ENCODE data around the gene IL16.

The IL16 gene

GRCh38 chr15:81213982-81214381, 17.3 kb downstream of the IL16 start:
- H3K4me1 Mint-ChIP-seq (ENCODE audit: low read depth): no peaks in the 10 kb centered on the region

GRCh38 chr15:81215531-81215930, 18.9 kb downstream of the IL16 start:
- H3K4me3 Mint-ChIP-seq: no peak overlapping the region
- H3K4me1 Mint-ChIP-seq (ENCODE audit: low read depth): no peaks in the 10 kb centered on the region
- H3K27me3 Mint-ChIP-seq: peaks cover 3% of the 10 kb centered on the region
- peaks cover 3% of the 10 kb centered on the region for H3K36me3 Mint-ChIP-seq
- H3K9me3 Mint-ChIP-seq (ENCODE audit: low read depth): peaks cover 12% of the 10 kb centered on the region
- H3K27ac Mint-ChIP-seq: no peak overlapping the region

More at GRCh38 chr15:81213982-81214381, 17.3 kb downstream of the IL16 start:
- no peak overlapping the region for H3K27ac Mint-ChIP-seq
- peaks cover 12% of the 10 kb centered on the region for H3K9me3 Mint-ChIP-seq (ENCODE audit: low read depth)
- H3K4me3 Mint-ChIP-seq: no peak overlapping the region
- peaks cover 1% of the 10 kb centered on the region for H3K27me3 Mint-ChIP-seq
- peaks cover 3% of the 10 kb centered on the region for H3K36me3 Mint-ChIP-seq

- no peak overlapping the region for H3K27ac Mint-ChIP-seq
- no peaks in the 10 kb centered on the region for H3K4me1 Mint-ChIP-seq (ENCODE audit: low read depth)
- H3K27me3 Mint-ChIP-seq: peaks cover 4% of the 10 kb centered on the region
- peaks cover 12% of the 10 kb centered on the region for H3K9me3 Mint-ChIP-seq (ENCODE audit: low read depth)
- H3K4me3 Mint-ChIP-seq: no peak overlapping the region
- H3K36me3 Mint-ChIP-seq: peaks cover 3% of the 10 kb centered on the region
Measured at GRCh38 chr15:81215983-81216382, 19.3 kb downstream of the IL16 start.

- Mint-ChIP-seq H3K4me1 (ENCODE audit: low read depth) (no peaks in the 10 kb centered on the region), H3K27me3 (peaks cover 4% of the 10 kb centered on the region), H3K9me3 (ENCODE audit: low read depth) (peaks cover 12% of the 10 kb centered on the region), H3K36me3 (peaks cover 3% of the 10 kb centered on the region), H3K4me3 (no peak overlapping the region), H3K27ac (no peak overlapping the region)
Measured at GRCh38 chr15:81216422-81216821, 19.7 kb downstream of the IL16 start.

GRCh38 chr15:81221449-81221848, 24.8 kb downstream of the IL16 start:
- Mint-ChIP-seq H3K4me3 (no peak overlapping the region), H3K27ac (no peak overlapping the region), H3K27me3 (peaks cover 3% of the 10 kb centered on the region), H3K9me3 (ENCODE audit: low read depth) (no peaks in the 10 kb centered on the region), H3K4me1 (ENCODE audit: low read depth) (no peaks in the 10 kb centered on the region), H3K36me3 (no peaks in the 10 kb centered on the region)

- H3K27me3 Mint-ChIP-seq: peaks cover 3% of the 10 kb centered on the region
- no peaks in the 10 kb centered on the region for H3K4me1 Mint-ChIP-seq (ENCODE audit: low read depth)
- no peaks in the 10 kb centered on the region for H3K9me3 Mint-ChIP-seq (ENCODE audit: low read depth)
Measured at GRCh38 chr15:81222007-81222406, 25.3 kb downstream of the IL16 start.

GRCh38 chr15:81223346-81223971, 26.8 kb downstream of the IL16 start:
- Mint-ChIP-seq H3K36me3 (peaks cover 2% of the 10 kb centered on the region), H3K27ac (no peak overlapping the region), H3K27me3 (peaks cover 8% of the 10 kb centered on the region), H3K4me1 (ENCODE audit: low read depth) (no peaks in the 10 kb centered on the region), H3K4me3 (no peak overlapping the region), H3K9me3 (ENCODE audit: low read depth) (no peaks in the 10 kb centered on the region)

More at GRCh38 chr15:81222007-81222406, 25.3 kb downstream of the IL16 start:
- Mint-ChIP-seq H3K4me3 (no peak overlapping the region), H3K36me3 (no peaks in the 10 kb centered on the region), H3K27ac (no peak overlapping the region)

- Mint-ChIP-seq H3K36me3 (peaks cover 2% of the 10 kb centered on the region), H3K4me1 (ENCODE audit: low read depth) (no peaks in the 10 kb centered on the region), H3K9me3 (ENCODE audit: low read depth) (no peaks in the 10 kb centered on the region), H3K27ac (no peak overlapping the region), H3K4me3 (no peak overlapping the region), H3K27me3 (peaks cover 8% of the 10 kb centered on the region)
Measured at GRCh38 chr15:81224232-81224631, 27.6 kb downstream of the IL16 start.

- peaks cover 8% of the 10 kb centered on the region for H3K27me3 Mint-ChIP-seq
- H3K9me3 Mint-ChIP-seq (ENCODE audit: low read depth): no peaks in the 10 kb centered on the region
- H3K36me3 Mint-ChIP-seq: peaks cover 2% of the 10 kb centered on the region
- no peak overlapping the region for H3K27ac Mint-ChIP-seq
- H3K4me3 Mint-ChIP-seq: no peak overlapping the region
- no peaks in the 10 kb centered on the region for H3K4me1 Mint-ChIP-seq (ENCODE audit: low read depth)
Measured at GRCh38 chr15:81225161-81225671, 28.5 kb downstream of the IL16 start.

GRCh38 chr15:81227716-81228115, 31.0 kb downstream of the IL16 start:
- peaks cover 4% of the 10 kb centered on the region for H3K9me3 Mint-ChIP-seq (ENCODE audit: low read depth)
- H3K4me1 Mint-ChIP-seq (ENCODE audit: low read depth): no peaks in the 10 kb centered on the region
- H3K36me3 Mint-ChIP-seq: peaks cover 5% of the 10 kb centered on the region
- no peak overlapping the region for H3K27ac Mint-ChIP-seq
- no peak overlapping the region for H3K4me3 Mint-ChIP-seq
- H3K27me3 Mint-ChIP-seq: peaks cover 5% of the 10 kb centered on the region

- H3K9me3 Mint-ChIP-seq (ENCODE audit: low read depth): peaks cover 4% of the 10 kb centered on the region
- H3K27me3 Mint-ChIP-seq: peaks cover 5% of the 10 kb centered on the region
- H3K4me3 Mint-ChIP-seq: no peak overlapping the region
- H3K4me1 Mint-ChIP-seq (ENCODE audit: low read depth): no peaks in the 10 kb centered on the region
- no peak overlapping the region for H3K27ac Mint-ChIP-seq
- H3K36me3 Mint-ChIP-seq: peaks cover 9% of the 10 kb centered on the region
Measured at GRCh38 chr15:81229586-81229985, 32.9 kb downstream of the IL16 start.

- H3K9me3 Mint-ChIP-seq (ENCODE audit: low read depth): peaks cover 11% of the 10 kb centered on the region
- no peak overlapping the region for H3K27ac Mint-ChIP-seq
- H3K4me1 Mint-ChIP-seq (ENCODE audit: low read depth): no peaks in the 10 kb centered on the region
- no peak overlapping the region for H3K4me3 Mint-ChIP-seq
- peaks cover 11% of the 10 kb centered on the region for H3K36me3 Mint-ChIP-seq
- no peaks in the 10 kb centered on the region for H3K27me3 Mint-ChIP-seq
Measured at GRCh38 chr15:81235276-81236123, 38.8 kb downstream of the IL16 start.

- no peaks in the 10 kb centered on the region for H3K27me3 Mint-ChIP-seq
- H3K27ac Mint-ChIP-seq: no peak overlapping the region
- peaks cover 13% of the 10 kb centered on the region for H3K36me3 Mint-ChIP-seq
- no peak overlapping the region for H3K4me3 Mint-ChIP-seq
- no peaks in the 10 kb centered on the region for H3K4me1 Mint-ChIP-seq (ENCODE audit: low read depth)
- H3K9me3 Mint-ChIP-seq (ENCODE audit: low read depth): peaks cover 18% of the 10 kb centered on the region
Measured at GRCh38 chr15:81239190-81239589, 42.5 kb downstream of the IL16 start.

- Mint-ChIP-seq H3K36me3 (peaks cover 10% of the 10 kb centered on the region), H3K4me3 (no peak overlapping the region), H3K9me3 (ENCODE audit: low read depth) (peaks cover 18% of the 10 kb centered on the region), H3K4me1 (ENCODE audit: low read depth) (peaks cover 1% of the 10 kb centered on the region), H3K27ac (no peak overlapping the region), H3K27me3 (no peaks in the 10 kb centered on the region)
Measured at GRCh38 chr15:81242778-81243177, 46.1 kb downstream of the IL16 start.

GRCh38 chr15:81244306-81244705, 47.6 kb downstream of the IL16 start:
- no peaks in the 10 kb centered on the region for H3K27me3 Mint-ChIP-seq
- H3K36me3 Mint-ChIP-seq: peaks cover 10% of the 10 kb centered on the region
- peaks cover 18% of the 10 kb centered on the region for H3K9me3 Mint-ChIP-seq (ENCODE audit: low read depth)
- H3K4me3 Mint-ChIP-seq: no peak overlapping the region
- H3K27ac Mint-ChIP-seq: no peak overlapping the region
- H3K4me1 Mint-ChIP-seq (ENCODE audit: low read depth): peaks cover 1% of the 10 kb centered on the region
